Hepatocyte (in vitro differentiated cells): Measurements from ENCODE around the gene CEP112. TPM values are rescaled to one million over a fixed set of nuclear protein-coding genes. Genes with fewer than 3 reads are reported as not detected.

ENCODE experiments used
- DNase-seq: peaks from one replicate; pipeline ENCODE4 v3.0.0-alpha.2; 2016; ENCODE audit warnings: low spot score
- H2AFZ ChIP-seq: fragments of 200-600 bp; sonication (generic); 2 replicates; pipeline ENCODE4 v1.6.0; 2016; ENCODE audit warnings: antibody characterized with exemption, mild to moderate bottlenecking
- H3K27ac ChIP-seq: fragments of 200-600 bp; sonication (generic); 2 replicates; pipeline ENCODE4 v1.5.1; 2016; ENCODE audit warnings: mild to moderate bottlenecking
- H3K27me3 ChIP-seq: fragments of 200-600 bp; sonication (generic); 2 replicates; pipeline ENCODE4 v1.6.1; 2016
- H3K36me3 ChIP-seq: fragments of 200-600 bp; sonication (generic); replicated peaks from 2 replicates; pipeline ENCODE4 v1.5.1; 2016; ENCODE audit warnings: low read depth; ENCODE audit not compliant: insufficient read depth
- H3K4me1 ChIP-seq: fragments of 200-600 bp; sonication (generic); 2 replicates; pipeline ENCODE4 v1.5.1; 2016; ENCODE audit warnings: mild to moderate bottlenecking, moderate library complexity; ENCODE audit not compliant: insufficient read depth
- H3K4me2 ChIP-seq: fragments of 200-600 bp; sonication (generic); 2 replicates; pipeline ENCODE4 v1.6.0; 2016
- H3K4me3 ChIP-seq: fragments of 200-600 bp; sonication (generic); 2 replicates; pipeline ENCODE4 v1.5.1; 2016; ENCODE audit warnings: mild to moderate bottlenecking
- H3K79me2 ChIP-seq: fragments of 200-600 bp; sonication (generic); 2 replicates; pipeline ENCODE4 v1.6.0; 2017; ENCODE audit warnings: mild to moderate bottlenecking
- H3K9me2 ChIP-seq: fragments of 200-600 bp; sonication (generic); replicated peaks from 2 replicates; pipeline ENCODE4 v1.6.0; 2017; ENCODE audit warnings: mild to moderate bottlenecking; ENCODE audit not compliant: insufficient read depth
- H3K9me3 ChIP-seq: fragments of 200-600 bp; sonication (generic); 2 replicates; pipeline ENCODE4 v1.5.1; 2016; ENCODE audit warnings: low read depth, mild to moderate bottlenecking
- H4K20me1 ChIP-seq: fragments of 200-600 bp; sonication (generic); 2 replicates; pipeline ENCODE4 v1.6.0; 2016; ENCODE audit warnings: mild to moderate bottlenecking; ENCODE audit not compliant: insufficient read depth, poor library complexity, severe bottlenecking
- CTCF ChIP-seq: fragments of 200-600 bp; sonication (generic); IDR thresholded peaks from 2 replicates; pipeline ENCODE4 v1.5.1; 2016; ENCODE audit warnings: antibody characterized with exemption, mild to moderate bottlenecking; ENCODE audit not compliant: poor library complexity
- EZH2 ChIP-seq: fragments of 200-600 bp; sonication (generic); IDR thresholded peaks from 2 replicates; pipeline ENCODE4 v1.6.1; 2016; ENCODE audit warnings: antibody characterized with exemption, mild to moderate bottlenecking, borderline replicate concordance
- EZH2phosphoT487 ChIP-seq: fragments of 200-600 bp; sonication (generic); IDR thresholded peaks from one replicate; pipeline ENCODE4 v1.6.1; 2018; ENCODE audit warnings: antibody characterized with exemption, mild to moderate bottlenecking, low read depth, moderate library complexity; ENCODE audit not compliant: unreplicated experiment, severe bottlenecking
- WGBS: methylation state at CpG from one replicate; pipeline ENCODE4 v1.1.6; 2016; ENCODE audit warnings: low lambda C conversion rate; ENCODE audit errors: missing lambda C conversion rate; 5-methylcytosine and 5-hydroxymethylcytosine counted together
- polyA plus RNA-seq: library from polyadenylated mRNA; unstranded; fragments of >200 nt; fragmentation: Nextera tagmentation; extraction: Ambion mirVana; gene quantifications from 2 replicates; pipeline ENCODE4 v1.2.1, GENCODE V29; 2016
- total RNA-seq: library from RNA; depleted of rRNA; stranded (reverse); fragments of >200 nt; gene quantifications from 2 replicates; pipeline ENCODE4 v1.2.3, GENCODE V29; 2014

The CEP112 gene
- total and polyA plus RNA-seq, 2 experiments from 2014 or later = 7.1 to 9.7 TPM

GRCh38 chr17:66002063-66002585 lies 189.8 kb downstream of the CEP112 start:
- H3K4me2 ChIP-seq = no peak overlapping the region
- TF ChIP-seq EZH2 (no peak), EZH2phosphoT487 (no peak), CTCF (no peak)
- DNase-seq = no peak

GRCh38 chr17:66000216-66000615 lies 191.7 kb downstream of the CEP112 start:
- no peak overlapping the region for H2AFZ ChIP-seq
- no peaks in the 10 kb centered on the region for H3K9me2 ChIP-seq
- no peak overlapping the region for H3K27ac ChIP-seq
- H3K79me2 ChIP-seq = no peaks in the 10 kb centered on the region
- H4K20me1 ChIP-seq = no peaks in the 10 kb centered on the region
- 80% methylated on average over 3 of the region's 4 CpGs for WGBS
- no peak overlapping the region for H3K4me2 ChIP-seq
- no peak overlapping the region for H3K4me3 ChIP-seq
- H3K4me1 ChIP-seq = no peaks in the 10 kb centered on the region
- no peaks in the 10 kb centered on the region for H3K27me3 ChIP-seq
- no peak for TF ChIP-seq CTCF
- no peak for TF ChIP-seq EZH2phosphoT487
- no peak for TF ChIP-seq EZH2
- H3K36me3 ChIP-seq = no peaks in the 10 kb centered on the region
- no peak for DNase-seq
- H3K9me3 ChIP-seq = no peaks in the 10 kb centered on the region

More at GRCh38 chr17:66002063-66002585, 189.8 kb downstream of the CEP112 start:
- Histone ChIP-seq H3K27ac (no peak overlapping the region), H3K4me3 (no peak overlapping the region), H3K9me2 (no peaks in the 10 kb centered on the region), H3K36me3 (no peaks in the 10 kb centered on the region), H3K27me3 (no peaks in the 10 kb centered on the region), H3K9me3 (no peaks in the 10 kb centered on the region), H3K4me1 (no peaks in the 10 kb centered on the region), H3K79me2 (no peaks in the 10 kb centered on the region), H2AFZ (no peak overlapping the region), H4K20me1 (no peaks in the 10 kb centered on the region)
- whole genome bisulfite sequencing = 90% methylated on average over 1 of the region's 1 CpG

GRCh38 chr17:65998675-65999074 lies 193.3 kb downstream of the CEP112 start:
- H3K4me1 ChIP-seq = no peaks in the 10 kb centered on the region
- H3K4me2 ChIP-seq = no peak overlapping the region
- H4K20me1 ChIP-seq = no peaks in the 10 kb centered on the region
- no peak overlapping the region for H2AFZ ChIP-seq
- no peaks in the 10 kb centered on the region for H3K36me3 ChIP-seq
- no peaks in the 10 kb centered on the region for H3K9me3 ChIP-seq
- H3K27ac ChIP-seq = no peak overlapping the region
- H3K4me3 ChIP-seq = no peak overlapping the region
- H3K9me2 ChIP-seq = no peaks in the 10 kb centered on the region
- 77% methylated on average over 3 of the region's 3 CpGs for WGBS
- TF ChIP-seq CTCF (no peak), EZH2phosphoT487 (no peak), EZH2 (no peak)
- H3K79me2 ChIP-seq = no peaks in the 10 kb centered on the region
- no peak for DNase-seq
- no peaks in the 10 kb centered on the region for H3K27me3 ChIP-seq

GRCh38 chr17:65994679-65995078 lies 197.3 kb downstream of the CEP112 start:
- H3K27me3 ChIP-seq = no peaks in the 10 kb centered on the region
- H3K9me3 ChIP-seq = no peaks in the 10 kb centered on the region
- no peaks in the 10 kb centered on the region for H3K4me1 ChIP-seq
- H2AFZ ChIP-seq = no peak overlapping the region
- no peak overlapping the region for H3K27ac ChIP-seq
- TF ChIP-seq EZH2phosphoT487 (no peak), CTCF (no peak), EZH2 (no peak)
- H3K4me3 ChIP-seq = no peak overlapping the region
- WGBS = 95% methylated on average over 4 of the region's 4 CpGs
- no peak overlapping the region for H3K4me2 ChIP-seq
- no peaks in the 10 kb centered on the region for H3K79me2 ChIP-seq
- H3K9me2 ChIP-seq = no peaks in the 10 kb centered on the region
- H3K36me3 ChIP-seq = no peaks in the 10 kb centered on the region
- no peak for DNase-seq
- H4K20me1 ChIP-seq = no peaks in the 10 kb centered on the region
